HG02759 (cell line): ENCODE measurements around the gene FNDC3B.

Source experiments
- ATAC-seq: cut with Tn5 transposase; IDR thresholded peaks from one replicate; pipeline ENCODE4 v1.9.1; 2021; ENCODE audit warnings: mild to moderate bottlenecking, moderate library complexity; ENCODE audit not compliant: unreplicated experiment

FNDC3B gene

GRCh38 chr3:172203522-172204258 lies 164.3 kb downstream of the FNDC3B start:
- ATAC-seq, result no peak

- ATAC-seq, result no peak
Measured at GRCh38 chr3:172204716-172205115, 165.3 kb downstream of the FNDC3B start.

GRCh38 chr3:172208586-172209332 lies 169.4 kb downstream of the FNDC3B start:
- ATAC-seq, result no peak

GRCh38 chr3:172209333-172210321 lies 170.2 kb downstream of the FNDC3B start:
- ATAC-seq, result no peak

- ATAC-seq, result no peak
Measured at GRCh38 chr3:172210355-172210754, 171.0 kb downstream of the FNDC3B start.

GRCh38 chr3:172211123-172211522 lies 171.7 kb downstream of the FNDC3B start:
- no peak for ATAC-seq

- ATAC-seq, result no peak
Measured at GRCh38 chr3:172213200-172213599, 173.8 kb downstream of the FNDC3B start.

- ATAC-seq, result no peak
Measured at GRCh38 chr3:172213904-172214303, 174.5 kb downstream of the FNDC3B start.

GRCh38 chr3:172216267-172216666 lies 176.9 kb downstream of the FNDC3B start:
- ATAC-seq, result no peak

GRCh38 chr3:172216911-172217310 lies 177.5 kb downstream of the FNDC3B start:
- ATAC-seq, result no peak

- no peak for ATAC-seq
Measured at GRCh38 chr3:172217877-172218276, 178.5 kb downstream of the FNDC3B start.

GRCh38 chr3:172218350-172219323 lies 179.3 kb downstream of the FNDC3B start:
- ATAC-seq, result no peak

GRCh38 chr3:172219750-172220149 lies 180.4 kb downstream of the FNDC3B start:
- no peak for ATAC-seq

GRCh38 chr3:172221547-172221946 lies 182.2 kb downstream of the FNDC3B start:
- no peak for ATAC-seq

- ATAC-seq, result no peak
Measured at GRCh38 chr3:172222478-172223071, 183.2 kb downstream of the FNDC3B start.

GRCh38 chr3:172223870-172224269 lies 184.5 kb downstream of the FNDC3B start:
- no peak for ATAC-seq

GRCh38 chr3:172224560-172225214 lies 185.3 kb downstream of the FNDC3B start:
- no peak for ATAC-seq

- no peak for ATAC-seq
Measured at GRCh38 chr3:172225215-172225707, 185.9 kb downstream of the FNDC3B start.

GRCh38 chr3:172226831-172227230 lies 187.5 kb downstream of the FNDC3B start:
- no peak for ATAC-seq
